Gastrocnemius medialis (tissue), 4 donors: Measurements from ENCODE around the gene TECPR2. TPM values are rescaled to one million over a fixed set of nuclear protein-coding genes. Genes with fewer than 3 reads are reported as not detected.

Experiments used
- ATAC-seq, 2 donors: fragments of 150-250 bp; one replicate each; pipeline ENCODE4 v1.9.1; 2016
- DNase-seq, 2 donors: peaks; one replicate each; pipeline ENCODE4 v3.0.0-alpha.2; 2019
- H3K27ac ChIP-seq, 4 donors: fragments of 200-600 bp; sonication (generic); 1 replicate in 1 of 4; 2 replicates in 3 of 4; pipeline ENCODE4 v1.5.1; 2016 to 2018; ENCODE audit warnings: mild to moderate bottlenecking in 2 of 4, moderate library complexity in 1 of 4
- H3K27me3 ChIP-seq, 3 donors: fragments of 200-600 bp; sonication (generic) in 2 of 3; 1 replicate in 1 of 3; 2 replicates in 2 of 3; pipeline versions ENCODE4 v1.5.1 to v1.6.0; 2016 to 2019; ENCODE audit warnings: mild to moderate bottlenecking in 1 of 3, moderate library complexity in 1 of 3
- H3K36me3 ChIP-seq, 2 donors: fragments of 200-600 bp; sonication (generic) in 1 of 2; one replicate each; pipeline ENCODE4 v1.5.1; 2017 to 2018
- H3K4me1 ChIP-seq, 2 donors: fragments of 200-600 bp; sonication (generic) in 1 of 2; one replicate each; pipeline ENCODE4 v1.5.1; 2016 to 2017; ENCODE audit warnings: mild to moderate bottlenecking in 2 of 2
- H3K4me3 ChIP-seq, 4 donors: fragments of 200-600 bp; sonication (generic) in 3 of 4; 1 replicate in 1 of 4; 2 replicates in 3 of 4; pipeline ENCODE4 v1.5.1; 2016 to 2019; ENCODE audit warnings: mild to moderate bottlenecking in 2 of 4
- H3K9me3 ChIP-seq, 3 donors: fragments of 200-600 bp; sonication (generic) in 2 of 3; 1 replicate in 1 of 3; 2 replicates in 2 of 3; pipeline ENCODE4 v1.5.1; 2016 to 2019
- POLR2A ChIP-seq, 2 donors: fragments of 450-650 bp; IDR thresholded peaks; one replicate each; pipeline ENCODE4 v1.6.1; 2017; ENCODE audit warnings: antibody characterized with exemption in 2 of 2, mild to moderate bottlenecking in 2 of 2, moderate library complexity in 2 of 2
- in situ Hi-C, 4 donors: fragments of 200-750 bp; cut with MboI; loops; one replicate each; pipeline versions ENCODE4 v1.15.0 to v1.8.0; 2017; ENCODE audit warnings: low sequenced_read_pairs in 4 of 4
- intact Hi-C: fragments of 100-400 bp; cut with DNase I; formaldehyde crosslinking; loops from one replicate; pipeline ENCODE4 v1.15.1; 2023; ENCODE audit warnings: low total_unique reads
- total RNA-seq, 4 donors: library from RNA; depleted of rRNA; stranded (reverse); fragments of >200 nt; gene quantifications; one replicate each; pipeline versions ENCODE4 v1.1.0 to v1.2.3, GENCODE V29; 2016
- TF ChIP-seq, protein P1 (sequence below), 5 experiments: fragments of 450-650 bp in 3 of 5; fragments of 200-600 bp in 2 of 5; sonication (generic) in 2 of 5; IDR thresholded peaks in 4 of 5; conservative IDR thresholded peaks in 1 of 5; 1 replicate in 4 of 5; 2 replicates in 1 of 5; pipeline ENCODE4 v1.5.1; 2016 to 2019; ENCODE audit warnings: antibody characterized with exemption in 5 of 5, mild to moderate bottlenecking in 3 of 5, moderate library complexity in 3 of 5

TECPR2 gene
- total RNA-seq, 4 donors from 2014 or later: 10.0 to 45.0 (median 20.2) TPM

DNA sequence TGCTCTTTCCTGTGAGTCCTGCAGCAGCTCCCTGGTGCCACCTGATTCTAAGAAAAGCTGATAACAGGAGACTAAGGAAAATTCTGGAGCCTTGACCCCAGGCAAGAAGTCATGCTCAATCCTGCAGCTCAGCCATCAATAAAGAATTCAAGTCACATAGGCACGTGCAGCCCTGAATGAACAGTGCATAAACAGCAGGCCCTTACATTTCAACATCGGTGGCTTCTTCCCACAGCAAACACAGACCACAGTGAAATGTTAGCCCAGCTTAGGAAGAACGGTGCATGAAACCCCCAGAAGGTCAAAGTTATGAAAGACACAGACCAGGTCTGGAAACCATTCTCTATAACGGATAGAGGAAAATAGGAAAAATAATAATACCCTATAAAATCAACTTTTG lies 10.5 kb upstream of the TECPR2 start:
- Histone ChIP-seq H3K27ac (peak overlapping the region; percentile 9 to 72 (median 45)), H3K9me3 (no peaks in the 10 kb centered on the region), H3K4me3 (no peak overlapping the region), H3K4me1 (no peaks in the 10 kb centered on the region), H3K36me3 (peaks cover 2 to 74% of the 10 kb centered on the region in 2 donors), H3K27me3 (no peaks in the 10 kb centered on the region)
- TF ChIP-seq, protein P1, sequence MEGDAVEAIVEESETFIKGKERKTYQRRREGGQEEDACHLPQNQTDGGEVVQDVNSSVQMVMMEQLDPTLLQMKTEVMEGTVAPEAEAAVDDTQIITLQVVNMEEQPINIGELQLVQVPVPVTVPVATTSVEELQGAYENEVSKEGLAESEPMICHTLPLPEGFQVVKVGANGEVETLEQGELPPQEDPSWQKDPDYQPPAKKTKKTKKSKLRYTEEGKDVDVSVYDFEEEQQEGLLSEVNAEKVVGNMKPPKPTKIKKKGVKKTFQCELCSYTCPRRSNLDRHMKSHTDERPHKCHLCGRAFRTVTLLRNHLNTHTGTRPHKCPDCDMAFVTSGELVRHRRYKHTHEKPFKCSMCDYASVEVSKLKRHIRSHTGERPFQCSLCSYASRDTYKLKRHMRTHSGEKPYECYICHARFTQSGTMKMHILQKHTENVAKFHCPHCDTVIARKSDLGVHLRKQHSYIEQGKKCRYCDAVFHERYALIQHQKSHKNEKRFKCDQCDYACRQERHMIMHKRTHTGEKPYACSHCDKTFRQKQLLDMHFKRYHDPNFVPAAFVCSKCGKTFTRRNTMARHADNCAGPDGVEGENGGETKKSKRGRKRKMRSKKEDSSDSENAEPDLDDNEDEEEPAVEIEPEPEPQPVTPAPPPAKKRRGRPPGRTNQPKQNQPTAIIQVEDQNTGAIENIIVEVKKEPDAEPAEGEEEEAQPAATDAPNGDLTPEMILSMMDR (IDR thresholded peaks at IDR 0.05 in 4 of 5, conservative IDR thresholded peaks at IDR 0.05 in 1 of 5): no peak
- TF ChIP-seq POLR2A (IDR thresholded peaks at IDR 0.05): no peak
- intact Hi-C loops (no loop called here), in situ Hi-C loops (no loop called here)
- no peak for DNase-seq
- ATAC-seq: no peak

DNA sequence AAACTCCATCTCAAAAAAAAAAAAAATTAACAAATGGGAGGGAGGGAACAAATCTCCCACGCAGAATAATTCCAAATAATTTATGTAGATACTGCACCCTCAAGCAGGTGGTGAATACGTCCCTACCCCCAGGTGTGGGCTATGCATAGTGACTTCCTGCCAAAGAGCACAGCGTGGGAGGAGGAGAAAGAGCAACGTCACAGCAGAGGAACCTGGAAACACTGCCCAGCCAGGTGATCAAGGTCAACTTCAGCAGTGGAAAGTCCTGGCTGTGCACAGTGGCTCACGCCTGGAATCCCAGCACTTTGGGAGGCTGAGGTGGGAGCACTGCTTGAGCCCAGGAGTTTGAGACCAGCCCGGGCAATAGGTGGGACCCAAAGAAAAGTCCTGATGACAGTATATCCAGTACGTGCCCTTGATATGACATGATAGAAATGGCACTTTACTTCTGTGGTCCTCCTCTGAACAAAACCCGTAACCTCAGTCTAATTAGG lies 9.6 kb upstream of the TECPR2 start:
- TF ChIP-seq, protein P1 (IDR thresholded peaks at IDR 0.05 in 4 of 5, conservative IDR thresholded peaks at IDR 0.05 in 1 of 5): no peak
- no peak for TF ChIP-seq POLR2A (IDR thresholded peaks at IDR 0.05)
- intact Hi-C loops: no loop called here
- ATAC-seq: no peak

DNA sequence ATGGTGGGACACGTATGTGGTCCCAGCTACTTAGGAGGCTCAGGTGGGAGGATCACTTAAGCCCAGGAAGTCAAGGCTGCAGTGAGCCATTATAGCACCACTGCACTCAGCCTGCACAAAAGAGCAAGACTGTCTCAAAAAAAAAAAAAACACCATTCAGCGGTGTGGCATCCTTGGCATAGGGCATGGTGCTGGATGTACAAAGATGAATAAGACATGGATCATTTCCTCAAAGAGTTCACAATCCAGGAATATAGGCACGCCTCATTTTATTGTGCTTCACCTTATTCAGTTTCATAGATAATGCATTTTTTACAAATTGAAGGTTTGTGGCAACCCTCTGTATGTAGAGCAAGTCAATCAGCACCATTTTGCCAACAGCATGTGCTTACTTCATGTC lies 6.5 kb upstream of the TECPR2 start:
- in situ Hi-C loops: no loop called here
- no peak for ATAC-seq
- TF ChIP-seq, protein P1 (IDR thresholded peaks at IDR 0.05 in 4 of 5, conservative IDR thresholded peaks at IDR 0.05 in 1 of 5): no peak
- TF ChIP-seq POLR2A (IDR thresholded peaks at IDR 0.05): no peak
- Histone ChIP-seq H3K27ac (no peak overlapping the region), H3K9me3 (no peaks in the 10 kb centered on the region), H3K36me3 (peaks cover 0 to 78% of the 10 kb centered on the region in 2 donors), H3K4me1 (peaks cover 0 to 3% of the 10 kb centered on the region in 2 donors), H3K27me3 (no peaks in the 10 kb centered on the region), H3K4me3 (no peak overlapping the region)
- DNase-seq: no peak
- intact Hi-C loops: no loop called here

More for the DNA sequence above, 9.6 kb upstream of the TECPR2 start:
- Histone ChIP-seq H3K36me3 (peaks cover 0 to 74% of the 10 kb centered on the region in 2 donors), H3K27ac (no peak overlapping the region), H3K4me3 (no peak overlapping the region), H3K4me1 (no peaks in the 10 kb centered on the region), H3K9me3 (no peaks in the 10 kb centered on the region), H3K27me3 (no peaks in the 10 kb centered on the region)
- DNase-seq: no peak
- in situ Hi-C loops: no loop called here

DNA sequence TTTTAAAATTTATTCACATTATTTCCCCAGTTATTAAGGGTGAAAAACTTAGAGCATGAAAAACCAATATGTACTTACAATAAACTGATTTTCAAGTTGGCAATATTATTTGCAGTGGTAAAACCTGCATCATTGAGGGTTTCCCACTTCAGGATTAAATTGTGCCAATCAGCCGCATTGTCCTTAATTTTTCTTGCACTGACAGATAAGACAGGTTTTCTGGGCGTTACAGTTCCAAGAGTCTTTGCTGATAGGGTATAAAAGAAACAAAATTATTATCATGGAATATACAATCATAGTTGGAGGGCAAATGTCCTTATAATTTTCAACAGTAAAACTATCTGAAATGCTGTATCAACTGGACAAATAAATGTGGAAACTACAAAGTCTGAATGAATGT lies 3.4 kb upstream of the TECPR2 start:
- ATAC-seq (no peak), DNase-seq (no peak)
- Histone ChIP-seq H3K9me3 (no peaks in the 10 kb centered on the region), H3K4me3 (no peak overlapping the region), H3K4me1 (peaks cover 17 to 22% of the 10 kb centered on the region in 2 donors), H3K27ac (no peak overlapping the region), H3K27me3 (no peaks in the 10 kb centered on the region), H3K36me3 (peaks cover 0 to 63% of the 10 kb centered on the region in 2 donors)
- in situ Hi-C loops: no loop called here
- TF ChIP-seq POLR2A (IDR thresholded peaks at IDR 0.05): no peak
- intact Hi-C loops: no loop called here

DNA sequence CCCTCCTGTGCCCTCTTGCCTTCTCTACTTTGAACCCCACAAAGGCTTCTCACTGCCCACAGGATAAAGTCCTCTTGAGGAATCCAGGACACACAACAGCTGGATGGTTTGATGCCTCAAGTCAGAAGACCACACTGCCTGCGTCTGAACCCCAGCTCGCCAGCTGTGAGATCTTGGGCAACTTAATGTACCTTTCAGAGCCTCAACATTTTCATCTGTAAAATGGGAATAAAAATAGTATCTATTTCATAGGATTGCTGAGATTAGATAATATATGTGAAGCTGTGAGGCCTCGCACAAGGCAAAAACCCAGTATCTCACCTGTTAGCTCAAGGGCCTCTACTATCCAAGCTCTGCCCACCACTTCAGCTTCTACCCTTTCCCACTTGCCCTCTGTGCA lies 2.4 kb upstream of the TECPR2 start:
- intact Hi-C loops: loop anchor here (5.0 kb wide), 2 partner anchors 157 to 232 kb away; partner anchors contain the start of gene RCOR1
- Histone ChIP-seq H3K4me3 (no peak overlapping the region), H3K27me3 (no peaks in the 10 kb centered on the region), H3K36me3 (peaks cover 0 to 52% of the 10 kb centered on the region in 2 donors), H3K9me3 (no peaks in the 10 kb centered on the region), H3K4me1 (peaks cover 24 to 25% of the 10 kb centered on the region in 2 donors), H3K27ac (peak overlapping the region in 1 of 4 donors; percentile 96)
- TF ChIP-seq, protein P1 (IDR thresholded peaks at IDR 0.05 in 4 of 5, conservative IDR thresholded peaks at IDR 0.05 in 1 of 5): no peak
- no peak for TF ChIP-seq POLR2A (IDR thresholded peaks at IDR 0.05)
- DNase-seq: no peak
- no peak for ATAC-seq
- in situ Hi-C loops: no loop called here
